ENCODE data around the gene MPPED1.

- no peak for TF ChIP-seq CTCF (conservative IDR thresholded peaks at IDR 0.05 in 1 of 2, IDR thresholded peaks at IDR 0.05 in 1 of 2; ENCODE audit: extremely low read depth in 1 of 2, insufficient read depth in 1 of 2, low read depth in 1 of 2, low read length in 2 of 2)
- TF ChIP-seq EZH2 (IDR thresholded peaks at IDR 0.05; ENCODE audit: borderline replicate concordance, low read length): no peak
Observed at GRCh38 chr22:43531651-43532050, 119.8 kb downstream of the MPPED1 start.

Data from mammary epithelial cell (primary cell).